ENCODE data around the gene PRSS35. TPM values are rescaled to one million over a fixed set of nuclear protein-coding genes. Genes with fewer than 3 reads are reported as not detected.

Gene PRSS35
- total and polyA plus RNA-seq, 2 of the 8 experiments (the other 6 are each of a cell fraction or from before 2014, with no cell fraction given): 1.3 to 2.9 TPM

DNA sequence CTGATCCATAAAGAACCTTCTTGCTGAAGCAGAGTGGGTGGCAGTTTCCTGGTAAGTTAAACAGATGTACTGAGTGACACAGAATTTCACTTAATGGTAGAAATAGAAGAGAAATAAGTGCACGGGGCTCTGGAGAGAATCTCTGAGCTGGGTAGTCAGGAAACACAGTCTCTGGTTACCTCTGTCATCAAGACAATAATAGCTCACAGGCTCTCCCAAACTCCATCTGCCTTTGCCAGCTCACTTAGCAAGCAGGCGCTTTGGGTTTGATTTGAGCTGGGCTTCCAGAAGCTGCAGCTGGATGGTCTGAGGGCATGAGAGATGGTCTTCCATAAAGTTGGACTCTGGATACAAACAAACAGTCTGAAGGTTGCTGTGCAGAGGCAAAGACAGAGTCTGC, 39.6 kb upstream of the PRSS35 start:
- Histone ChIP-seq H2BK15ac (ENCODE audit: low read length) (no peak overlapping the region), H3K9me3 (ENCODE audit: insufficient read depth in 2 of 2, low read depth in 1 of 2, low read length in 1 of 2) (no peaks in the 10 kb centered on the region), H3K27ac (ENCODE audit: low read depth, low read length) (no peak overlapping the region), H4K20me1 (replicated peaks in 1 of 2; ENCODE audit: control insufficient read depth in 1 of 2, insufficient read depth in 2 of 2, low read length in 2 of 2) (no peaks in the 10 kb centered on the region), H3K27me3 (replicated peaks in 1 of 4; ENCODE audit: control insufficient read depth in 3 of 4, extremely low read depth in 1 of 4, insufficient read depth in 3 of 4, low read length in 3 of 4) (no peaks in the 10 kb centered on the region), H3K79me1 (ENCODE audit: low read depth, low read length) (no peaks in the 10 kb centered on the region), H4K91ac (replicated peaks; ENCODE audit: insufficient read length, low read length) (no peak overlapping the region), H2BK20ac (ENCODE audit: low read length) (no peak overlapping the region), H3K9ac (replicated peaks in 1 of 4; ENCODE audit: extremely low read depth in 1 of 4, low read depth in 3 of 4, low read length in 3 of 4) (no peak overlapping the region), H3K4me1 (replicated peaks in 1 of 4; ENCODE audit: control insufficient read depth in 3 of 4, insufficient read depth in 4 of 4, low read length in 3 of 4) (no peaks in the 10 kb centered on the region), H4K8ac (ENCODE audit: extremely low read depth, insufficient read depth, low read length) (no peak overlapping the region), H3K23ac (ENCODE audit: insufficient read length) (no peak overlapping the region), H2AFZ (ENCODE audit: low read length) (no peak overlapping the region), H3K23me2 (ENCODE audit: low read depth, low read length) (no peaks in the 10 kb centered on the region), H2BK12ac (ENCODE audit: low read depth, low read length) (no peak overlapping the region), H3K56ac (replicated peaks; ENCODE audit: insufficient read length, low read depth, low read length) (no peak overlapping the region), H3K18ac (ENCODE audit: extremely low read depth, low read length) (no peak overlapping the region), H3K79me2 (ENCODE audit: control insufficient read depth in 1 of 2, insufficient read depth in 2 of 2, low read length in 2 of 2) (no peaks in the 10 kb centered on the region), H2BK120ac (replicated peaks; ENCODE audit: low read depth, low read length) (no peak overlapping the region), H2BK5ac (ENCODE audit: low read depth, low read length) (no peak overlapping the region), H3K36me3 (ENCODE audit: control insufficient read depth in 2 of 4, insufficient read depth in 4 of 4, low read length in 3 of 4) (no peaks in the 10 kb centered on the region), H3K14ac (ENCODE audit: insufficient read length) (no peak overlapping the region), H3K4ac (replicated peaks; ENCODE audit: insufficient read length, low read depth, low read length) (no peak overlapping the region), H2AK5ac (ENCODE audit: low read depth, low read length) (no peak overlapping the region), H3K4me2 (ENCODE audit: insufficient read depth in 1 of 2, low read depth in 2 of 2, low read length in 2 of 2) (no peak overlapping the region), H3K4me3 (ENCODE audit: extremely low read depth in 1 of 4, insufficient read depth in 2 of 4, low read depth in 3 of 4, low read length in 4 of 4) (no peak overlapping the region), H4K5ac (ENCODE audit: insufficient read length, low read depth, low read length) (no peak overlapping the region)
- 93% methylated on average over 2 of the region's 2 CpGs; no CpG with 5 or more reads in 1 of the 2 experiments for WGBS, 2 experiments (ENCODE audit: extremely low coverage in 1 of 2, insufficient coverage in 1 of 2, insufficient read length in 1 of 2, insufficient replicate concordance in 2 of 2, low coverage in 1 of 2, low lambda C conversion rate in 2 of 2, missing lambda C conversion rate in 1 of 2)
- FAIRE-seq (no peak), DNase-seq (ENCODE audit: low read depth in 1 of 2, low spot score in 2 of 2) (no peak)
- CTCF ChIA-PET (ENCODE audit: partially characterized antibody): interaction anchor here (1.1 to 2.1 kb wide), 2 partner anchors 55 to 251 kb away, joined by 4 to 8 read pairs; no protein-coding TSS in a partner anchor
- TF ChIP-seq, protein P1, sequence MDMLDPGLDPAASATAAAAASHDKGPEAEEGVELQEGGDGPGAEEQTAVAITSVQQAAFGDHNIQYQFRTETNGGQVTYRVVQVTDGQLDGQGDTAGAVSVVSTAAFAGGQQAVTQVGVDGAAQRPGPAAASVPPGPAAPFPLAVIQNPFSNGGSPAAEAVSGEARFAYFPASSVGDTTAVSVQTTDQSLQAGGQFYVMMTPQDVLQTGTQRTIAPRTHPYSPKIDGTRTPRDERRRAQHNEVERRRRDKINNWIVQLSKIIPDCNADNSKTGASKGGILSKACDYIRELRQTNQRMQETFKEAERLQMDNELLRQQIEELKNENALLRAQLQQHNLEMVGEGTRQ (IDR thresholded peaks at IDR 0.05; ENCODE audit: low read length): no peak
- TF ChIP-seq YY1 (IDR thresholded peaks at IDR 0.05; ENCODE audit: low read depth, low read length) (no peak), POLR2AphosphoS5 (IDR thresholded peaks at IDR 0.05; ENCODE audit: low read depth, low read length) (no peak), TBP (IDR thresholded peaks at IDR 0.05; ENCODE audit: low read depth, low read length) (no peak), NANOG (IDR thresholded peaks at IDR 0.05; ENCODE audit: insufficient read depth, low read depth, low read length, poor library complexity, severe bottlenecking) (no peak)
- TF ChIP-seq, protein P2, sequence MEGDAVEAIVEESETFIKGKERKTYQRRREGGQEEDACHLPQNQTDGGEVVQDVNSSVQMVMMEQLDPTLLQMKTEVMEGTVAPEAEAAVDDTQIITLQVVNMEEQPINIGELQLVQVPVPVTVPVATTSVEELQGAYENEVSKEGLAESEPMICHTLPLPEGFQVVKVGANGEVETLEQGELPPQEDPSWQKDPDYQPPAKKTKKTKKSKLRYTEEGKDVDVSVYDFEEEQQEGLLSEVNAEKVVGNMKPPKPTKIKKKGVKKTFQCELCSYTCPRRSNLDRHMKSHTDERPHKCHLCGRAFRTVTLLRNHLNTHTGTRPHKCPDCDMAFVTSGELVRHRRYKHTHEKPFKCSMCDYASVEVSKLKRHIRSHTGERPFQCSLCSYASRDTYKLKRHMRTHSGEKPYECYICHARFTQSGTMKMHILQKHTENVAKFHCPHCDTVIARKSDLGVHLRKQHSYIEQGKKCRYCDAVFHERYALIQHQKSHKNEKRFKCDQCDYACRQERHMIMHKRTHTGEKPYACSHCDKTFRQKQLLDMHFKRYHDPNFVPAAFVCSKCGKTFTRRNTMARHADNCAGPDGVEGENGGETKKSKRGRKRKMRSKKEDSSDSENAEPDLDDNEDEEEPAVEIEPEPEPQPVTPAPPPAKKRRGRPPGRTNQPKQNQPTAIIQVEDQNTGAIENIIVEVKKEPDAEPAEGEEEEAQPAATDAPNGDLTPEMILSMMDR (IDR thresholded peaks at IDR 0.05; ENCODE audit: control extremely low read depth in 1 of 3, insufficient read depth in 1 of 3, low read depth in 1 of 3, low read length in 3 of 3): no peak
- POLR2A ChIA-PET (ENCODE audit: partially characterized antibody): no interaction called here
